ENCODE data around the gene NOP14.
"Not testable (repeated sequence)": the region's sequence is repeated elsewhere in the genome, so short reads cannot be mapped to it uniquely, and the experiment has no call there.

Gene NOP14

GRCh38 chr4:2942532-2943363, 20.5 kb downstream of the NOP14 start:
- DNase-seq (ENCODE audit: low spot score) = no peak

DNA sequence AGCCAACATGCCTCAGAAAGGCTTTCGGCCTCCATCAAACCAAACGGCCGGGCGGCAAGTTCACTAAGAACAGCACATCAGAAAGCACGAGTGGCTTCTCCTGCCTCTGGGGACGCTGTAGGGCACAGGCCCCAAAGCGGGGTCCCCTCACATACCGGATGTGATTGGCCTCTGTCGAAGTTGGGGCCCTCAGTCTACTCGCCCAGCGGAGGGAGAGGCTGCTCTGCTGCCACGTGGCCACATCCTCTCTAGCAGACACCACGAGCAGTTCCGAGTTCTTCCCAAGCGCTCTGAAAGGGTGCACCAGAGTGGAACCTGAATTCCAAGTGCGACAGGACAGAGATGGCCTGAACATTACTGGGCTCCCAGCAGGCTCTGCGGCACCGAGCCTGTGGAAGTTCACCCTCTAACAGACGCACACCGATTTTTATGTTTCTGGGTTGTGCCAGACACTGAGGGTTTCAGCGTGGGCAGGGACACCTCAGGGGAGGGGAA, 21.1 kb downstream of the NOP14 start:
- DNase-seq (ENCODE audit: low spot score) = no peak

DNA sequence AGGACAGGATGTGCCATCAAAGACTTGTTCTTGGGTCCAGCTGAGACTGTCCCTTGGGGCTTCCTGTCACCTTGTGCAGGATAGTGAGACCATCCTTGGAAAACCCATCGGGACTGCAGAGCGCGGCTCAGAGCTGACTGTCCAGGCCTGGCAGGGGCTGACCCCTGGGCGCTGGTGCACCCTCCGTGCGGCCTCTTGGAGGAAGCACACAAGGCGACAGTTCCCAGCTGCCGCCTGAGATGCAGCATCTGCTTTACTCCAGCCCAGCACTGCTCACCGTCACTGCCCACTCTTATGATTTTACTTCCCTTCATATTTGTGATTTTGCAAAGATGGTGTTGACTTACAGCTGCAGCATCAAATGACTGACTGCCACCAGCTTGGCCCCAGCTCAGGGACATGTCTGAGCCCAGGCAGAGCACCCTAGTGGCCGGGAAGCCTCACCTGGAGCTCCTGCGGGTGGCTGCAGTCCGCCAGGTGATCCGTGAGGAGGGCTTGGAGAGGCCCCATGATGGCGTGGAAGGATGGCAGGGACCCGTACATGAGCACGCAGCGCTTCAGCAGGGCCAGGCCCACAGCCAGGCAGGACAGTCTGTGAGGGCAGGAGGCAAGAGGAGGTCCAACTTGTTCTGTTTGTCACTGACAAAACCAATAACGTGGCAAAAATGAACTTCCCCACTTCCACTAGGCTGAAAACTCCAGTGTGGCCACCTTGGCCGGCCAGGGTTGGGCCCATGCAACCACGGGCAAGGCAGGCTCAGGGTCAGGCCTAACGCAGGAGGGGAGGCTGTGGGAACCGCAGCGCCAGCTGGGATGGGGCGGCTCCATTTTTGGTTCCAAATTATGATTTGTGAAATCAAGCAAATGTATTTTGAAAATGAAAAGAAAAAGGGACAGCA, 21.8 kb downstream of the NOP14 start:
- DNase-seq (ENCODE audit: low spot score) = no peak

DNA sequence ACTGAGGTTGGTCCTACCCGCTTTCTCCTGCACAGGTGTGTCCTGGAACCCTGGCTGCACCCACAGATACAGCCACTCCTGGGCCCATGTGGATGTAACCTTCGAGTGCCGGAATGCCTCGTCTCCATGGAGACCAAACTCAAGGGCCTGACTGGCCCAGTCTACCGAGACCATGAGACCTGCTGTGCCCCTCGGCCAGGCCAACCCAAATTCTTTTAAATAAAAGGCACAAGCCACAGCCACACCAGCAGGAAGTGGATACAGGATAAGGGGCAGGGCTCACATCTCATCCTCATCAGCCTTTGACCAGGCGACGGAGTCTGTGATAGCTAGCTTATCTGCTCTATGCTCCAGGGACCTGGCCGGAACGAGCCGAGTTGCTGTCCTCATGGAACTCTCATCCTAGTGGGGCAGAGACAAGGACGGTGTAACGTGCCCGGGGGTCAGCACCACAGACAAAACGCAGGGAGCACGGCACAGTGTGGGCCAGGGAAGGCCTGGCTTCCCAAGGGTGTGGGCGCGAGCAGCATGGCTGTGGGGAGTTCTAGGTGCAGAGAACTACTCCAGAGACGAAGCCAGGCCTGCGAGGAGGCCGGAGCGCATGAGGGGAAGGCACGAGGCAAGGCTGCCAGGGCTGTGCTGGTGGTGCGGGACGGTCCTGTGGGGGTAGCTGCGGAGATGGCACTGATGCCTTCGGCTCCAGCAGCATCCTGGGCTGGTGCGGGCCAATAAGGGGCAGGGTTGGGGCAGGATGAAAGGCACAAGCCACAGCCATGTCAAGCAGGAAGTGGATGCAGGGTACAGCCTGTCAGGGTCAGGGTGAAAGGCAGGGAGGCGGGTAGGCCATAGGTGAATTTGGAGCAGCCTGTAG, 22.7 kb downstream of the NOP14 start:
- DNase-seq (ENCODE audit: low spot score) = no peak

DNA sequence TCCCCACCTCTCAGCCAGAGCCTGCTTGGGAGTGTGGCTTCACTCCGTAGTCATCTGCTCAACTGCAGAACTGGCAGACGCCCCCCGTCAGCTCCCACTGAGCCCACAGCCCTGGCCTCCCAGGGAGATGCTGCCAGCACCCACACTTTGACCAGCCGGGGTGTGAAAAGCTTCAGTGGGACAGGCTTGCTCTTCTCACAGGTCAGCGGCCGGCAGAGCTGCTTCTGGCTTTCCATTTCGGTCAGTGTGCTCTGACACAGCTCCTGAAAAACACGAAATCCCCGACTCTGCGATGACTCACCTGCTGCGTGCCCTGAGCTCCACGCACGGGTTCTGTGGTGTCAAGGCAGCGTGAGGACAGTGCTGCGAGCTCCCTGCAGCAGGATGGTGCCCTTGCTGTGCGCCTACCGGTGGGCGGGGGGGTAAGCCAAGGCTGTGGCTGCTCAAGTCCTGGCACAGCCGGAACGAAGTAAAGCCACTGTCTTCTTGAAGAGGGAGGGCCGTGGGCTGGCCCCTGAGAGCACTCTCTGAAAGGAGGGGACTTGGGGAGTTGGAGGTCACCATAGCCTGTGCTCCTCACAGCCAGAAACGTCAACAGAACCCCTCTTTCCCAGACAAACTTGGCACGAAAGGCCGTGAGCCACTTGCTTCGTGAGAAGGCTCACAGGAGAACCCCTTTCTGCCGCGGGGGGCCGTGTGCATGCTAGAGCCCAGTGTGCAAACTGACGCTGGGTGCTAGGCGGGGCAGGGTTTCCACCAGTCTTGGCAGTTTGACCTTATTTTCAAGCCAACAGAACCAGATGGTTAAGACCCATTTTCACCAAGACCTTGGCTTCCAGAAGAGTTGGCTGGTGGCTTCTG, 23.6 kb downstream of the NOP14 start:
- no peak for DNase-seq (ENCODE audit: low spot score)

- no peak for DNase-seq (ENCODE audit: low spot score)
These were observed 24.3 kb downstream of the NOP14 start for GRCh38 chr4:2938906-2939305.

- DNase-seq (ENCODE audit: low spot score) = not testable (repeated sequence)
These were observed 24.8 kb downstream of the NOP14 start for GRCh38 chr4:2938411-2938810.

GRCh38 chr4:2937986-2938385, 25.2 kb downstream of the NOP14 start:
- DNase-seq (ENCODE audit: low spot score) = no peak

DNA sequence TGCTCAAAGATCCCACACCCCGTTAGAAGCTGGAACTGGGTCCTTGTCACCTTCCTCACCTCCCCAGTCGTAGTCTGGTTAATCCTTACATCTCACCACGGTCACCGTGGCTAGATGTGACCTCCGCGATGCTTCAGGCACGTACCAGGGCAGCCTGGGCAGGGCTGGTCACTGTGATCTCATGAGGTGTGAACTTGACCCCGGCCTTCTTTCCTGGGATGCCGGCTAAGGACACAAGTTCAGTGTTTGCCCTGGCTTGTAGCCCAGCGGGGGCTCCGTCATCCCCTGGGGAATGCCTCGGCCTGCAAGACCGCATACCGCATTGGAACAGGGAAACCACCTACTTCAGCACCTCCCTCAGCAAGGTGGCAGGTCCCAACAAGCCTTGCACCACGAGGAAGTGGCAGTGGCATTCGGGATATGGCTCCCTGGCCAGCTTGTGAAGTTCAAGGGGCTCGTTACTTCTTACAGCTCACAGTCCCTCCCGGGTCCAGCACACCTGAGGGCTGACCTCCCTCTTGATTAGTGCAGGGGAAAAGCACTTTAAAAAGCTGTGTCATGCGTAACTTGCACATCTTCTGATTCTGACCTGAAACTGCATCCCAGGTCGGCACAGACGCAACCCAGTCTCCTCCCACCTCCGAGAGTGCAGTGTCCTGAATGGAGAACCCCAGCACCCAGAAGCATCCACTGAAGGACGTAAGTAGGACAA, 25.9 kb downstream of the NOP14 start:
- no peak for DNase-seq (ENCODE audit: low spot score)

DNA sequence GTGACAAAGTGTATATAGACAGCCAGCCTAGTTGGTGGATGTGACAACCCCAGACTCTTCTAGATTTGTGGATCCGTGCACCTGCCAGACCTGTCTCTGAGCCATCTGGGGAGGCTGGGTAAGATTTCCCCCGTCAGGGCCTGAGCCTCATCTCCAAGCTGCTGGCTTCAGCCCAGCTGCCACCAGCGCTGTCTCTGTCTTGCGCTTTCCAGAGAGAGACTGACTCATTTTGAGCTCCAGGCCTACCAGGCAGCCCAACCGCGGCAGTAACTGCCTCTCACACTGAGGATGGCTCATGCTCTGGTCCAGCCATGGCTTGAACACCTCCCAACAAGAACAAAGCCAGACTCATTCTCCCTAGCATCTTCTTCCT, 26.4 kb downstream of the NOP14 start:
- DNase-seq (ENCODE audit: low spot score) = peak; percentile 65

GRCh38 chr4:2935762-2936743, 27.2 kb downstream of the NOP14 start:
- peak; percentile 86 for DNase-seq (ENCODE audit: low spot score)

- DNase-seq (ENCODE audit: low spot score) = peak; percentile 93
These were observed 28.1 kb downstream of the NOP14 start for GRCh38 chr4:2934813-2935761.

DNA sequence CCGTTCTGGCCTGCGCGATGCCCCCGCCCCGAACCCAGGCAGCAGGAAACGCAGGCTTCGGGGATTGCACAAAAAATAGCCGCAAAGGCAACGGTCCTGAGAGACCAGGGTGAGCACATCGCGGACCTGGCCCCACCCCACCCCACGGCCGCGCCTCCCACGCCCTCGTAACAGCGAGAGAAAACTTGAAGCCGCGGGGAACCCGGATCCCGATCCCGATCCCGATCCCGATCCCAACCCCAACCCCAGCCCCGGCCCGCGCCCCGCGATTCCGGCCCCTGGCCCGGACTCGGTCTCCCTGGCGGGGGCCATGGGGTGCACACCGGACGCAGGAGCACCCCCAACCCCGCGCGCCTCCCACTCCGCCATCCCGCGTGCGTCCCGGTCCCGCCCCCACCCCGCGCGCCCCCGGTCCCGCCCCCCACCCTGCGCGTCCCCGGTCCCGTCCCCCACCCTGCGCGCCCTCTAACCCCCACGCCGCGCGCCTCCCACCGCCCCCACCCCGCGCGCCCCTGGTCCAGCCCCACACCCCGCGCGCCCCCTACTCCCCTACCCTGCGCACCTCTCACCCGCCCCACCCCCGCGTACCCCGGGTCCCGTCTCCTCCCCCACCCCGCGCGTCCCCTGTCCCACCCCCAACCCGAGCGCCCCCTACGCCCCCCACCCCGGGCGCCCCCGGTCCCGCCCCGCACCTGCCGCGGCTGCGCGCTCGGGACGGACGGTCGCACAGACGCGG, 29.0 kb downstream of the NOP14 start:
- DNase-seq (ENCODE audit: low spot score) = peak; percentile 37

DNA sequence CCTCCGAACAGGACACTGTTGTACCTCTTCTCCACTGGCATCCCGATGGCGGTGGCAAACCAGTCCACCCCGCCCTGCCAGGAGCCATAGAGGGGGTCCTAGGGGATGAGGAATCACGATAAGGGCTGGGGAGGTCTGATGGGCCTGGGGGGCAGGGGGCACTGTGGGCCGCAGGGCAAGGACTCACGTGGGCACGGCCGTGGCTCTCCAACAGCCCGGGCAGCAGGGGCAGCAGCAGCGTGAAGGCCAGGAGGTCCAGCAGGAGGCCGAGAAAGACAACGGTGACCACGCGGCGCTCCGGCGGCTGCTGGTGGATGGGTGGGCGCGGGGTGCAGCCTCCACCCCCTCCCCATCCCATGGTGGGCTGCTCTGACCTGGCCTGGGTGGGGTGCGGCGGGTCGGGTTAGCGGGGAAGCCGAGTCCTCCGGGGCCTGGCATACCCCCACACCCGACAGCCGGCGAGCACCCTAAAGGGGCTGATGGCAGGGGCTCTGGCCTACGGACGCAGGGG, 29.6 kb downstream of the NOP14 start:
- DNase-seq (ENCODE audit: low spot score) = no peak

DNA sequence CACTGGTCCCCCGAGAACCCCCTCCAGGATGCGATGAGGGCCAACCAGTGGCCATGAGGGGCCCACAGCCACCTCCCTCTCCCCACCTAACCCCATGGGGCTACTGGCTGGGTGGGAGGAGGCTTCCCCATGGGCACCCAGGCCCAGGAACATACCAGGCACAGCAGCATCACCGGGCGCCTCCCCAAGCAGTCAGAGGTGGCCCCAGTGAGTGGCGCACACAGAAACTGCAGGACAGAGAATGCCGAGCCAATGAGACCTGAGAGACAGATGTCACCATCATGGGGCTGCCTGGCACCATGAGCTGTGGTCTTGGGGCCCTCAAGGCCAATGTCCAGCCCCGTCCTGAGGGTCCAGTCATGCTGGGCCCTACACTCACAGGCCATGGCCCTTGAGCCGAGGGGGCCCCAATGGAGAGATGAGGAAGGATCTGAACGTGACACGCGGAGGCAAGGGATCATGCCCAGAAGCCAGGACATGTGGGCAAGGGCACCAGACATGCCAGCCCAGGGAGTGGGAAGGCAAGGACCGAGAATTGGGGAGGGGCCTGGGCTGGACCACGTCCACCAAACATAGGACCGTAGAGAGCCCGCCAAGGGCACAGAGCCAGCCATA, 30.1 kb downstream of the NOP14 start:
- DNase-seq (ENCODE audit: low spot score) = peak; percentile 32

DNA sequence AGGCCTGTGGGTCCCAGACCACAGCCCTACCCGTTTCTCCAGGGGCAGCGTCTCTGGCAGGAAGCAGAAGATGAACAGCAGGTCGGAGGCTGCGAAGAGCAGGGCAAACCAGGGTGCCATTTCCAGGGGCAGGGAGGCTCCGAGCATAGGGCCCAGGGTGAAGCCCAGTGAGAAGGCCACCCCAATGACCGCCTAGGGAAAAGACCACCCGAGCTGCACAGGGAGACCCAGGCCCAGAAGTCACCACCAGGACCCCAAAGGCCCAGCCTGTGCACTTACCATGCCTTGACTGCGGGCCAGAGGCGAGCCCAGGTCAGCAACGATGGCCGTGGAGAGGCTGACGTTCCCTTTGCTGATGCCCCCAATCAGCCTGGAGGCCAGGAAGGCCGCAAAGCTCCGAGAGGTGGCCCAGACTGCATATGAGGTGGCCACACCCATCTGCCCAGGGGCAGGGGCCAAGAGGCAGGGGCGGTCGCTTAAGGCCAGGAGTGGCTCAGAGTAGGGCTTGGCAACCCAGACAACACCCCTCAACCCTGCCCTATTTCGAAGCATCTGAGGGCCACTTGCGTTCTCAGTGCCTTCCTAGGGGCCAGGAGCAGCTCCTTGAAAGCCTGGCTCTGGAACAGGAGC, 30.8 kb downstream of the NOP14 start:
- DNase-seq (ENCODE audit: low spot score) = no peak
